Measurements from ENCODE around the gene COPA. TPM values are rescaled to one million over a fixed set of nuclear protein-coding genes. Genes with fewer than 3 reads are reported as not detected.

Gene COPA
- total RNA-seq, 1 experiment from 2014 or later, result 155 TPM

DNA sequence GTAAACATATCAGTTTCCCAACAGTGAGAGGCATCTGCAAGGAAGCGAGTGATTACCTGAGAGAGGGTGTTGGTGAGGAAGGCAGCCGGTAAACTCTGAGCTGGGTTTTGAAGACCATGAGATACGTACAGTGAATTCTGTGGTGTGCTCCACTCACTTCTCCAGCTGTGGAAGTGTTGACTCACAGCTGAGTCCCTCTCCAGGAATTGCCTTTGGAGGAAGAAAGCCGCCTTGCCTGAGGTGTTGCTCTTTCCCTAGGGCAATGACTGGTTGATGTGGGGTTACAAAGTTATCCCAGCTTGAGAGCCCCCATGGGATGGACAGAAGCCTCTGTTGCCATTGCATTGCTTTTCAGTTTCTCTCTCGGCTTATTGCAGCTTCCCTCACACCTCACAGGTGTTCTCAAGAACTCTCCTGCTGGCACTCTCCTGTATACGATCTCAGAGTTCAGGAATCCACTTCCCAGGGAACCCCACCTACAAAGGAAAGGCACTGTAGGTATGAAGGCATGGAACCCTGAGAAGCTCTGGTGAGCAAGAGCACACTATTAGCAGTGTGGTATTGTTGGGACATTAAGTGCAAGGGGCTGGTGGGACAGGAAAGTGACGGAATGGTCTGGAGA lies 34.6 kb upstream of the COPA start:
- Mint-ChIP-seq H3K27ac (ENCODE audit: unreplicated experiment) (no peak overlapping the region), H3K36me3 (ENCODE audit: insufficient read depth, unreplicated experiment) (no peaks in the 10 kb centered on the region), H3K4me1 (ENCODE audit: low read depth, unreplicated experiment) (peaks cover 13% of the 10 kb centered on the region), H3K27me3 (ENCODE audit: insufficient read depth, unreplicated experiment) (peaks cover 9% of the 10 kb centered on the region), H3K4me3 (ENCODE audit: unreplicated experiment) (no peak overlapping the region), H3K9me3 (ENCODE audit: unreplicated experiment) (no peaks in the 10 kb centered on the region)
- Histone ChIP-seq H3K9me3 (no peaks in the 10 kb centered on the region), H3K36me3 (ENCODE audit: control insufficient read depth, insufficient read depth, low read length) (no peaks in the 10 kb centered on the region), H3K4me1 (no peaks in the 10 kb centered on the region), H3K27me3 (replicated peaks; ENCODE audit: control insufficient read depth, insufficient read depth, low read length) (no peaks in the 10 kb centered on the region), H3K4me3 (ENCODE audit: low read depth, low read length) (no peak overlapping the region)
- TF ChIP-seq, protein P1, sequence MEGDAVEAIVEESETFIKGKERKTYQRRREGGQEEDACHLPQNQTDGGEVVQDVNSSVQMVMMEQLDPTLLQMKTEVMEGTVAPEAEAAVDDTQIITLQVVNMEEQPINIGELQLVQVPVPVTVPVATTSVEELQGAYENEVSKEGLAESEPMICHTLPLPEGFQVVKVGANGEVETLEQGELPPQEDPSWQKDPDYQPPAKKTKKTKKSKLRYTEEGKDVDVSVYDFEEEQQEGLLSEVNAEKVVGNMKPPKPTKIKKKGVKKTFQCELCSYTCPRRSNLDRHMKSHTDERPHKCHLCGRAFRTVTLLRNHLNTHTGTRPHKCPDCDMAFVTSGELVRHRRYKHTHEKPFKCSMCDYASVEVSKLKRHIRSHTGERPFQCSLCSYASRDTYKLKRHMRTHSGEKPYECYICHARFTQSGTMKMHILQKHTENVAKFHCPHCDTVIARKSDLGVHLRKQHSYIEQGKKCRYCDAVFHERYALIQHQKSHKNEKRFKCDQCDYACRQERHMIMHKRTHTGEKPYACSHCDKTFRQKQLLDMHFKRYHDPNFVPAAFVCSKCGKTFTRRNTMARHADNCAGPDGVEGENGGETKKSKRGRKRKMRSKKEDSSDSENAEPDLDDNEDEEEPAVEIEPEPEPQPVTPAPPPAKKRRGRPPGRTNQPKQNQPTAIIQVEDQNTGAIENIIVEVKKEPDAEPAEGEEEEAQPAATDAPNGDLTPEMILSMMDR (IDR thresholded peaks at IDR 0.05; ENCODE audit: insufficient read depth in 1 of 2, low read depth in 1 of 2, low read length in 1 of 2, severe bottlenecking in 1 of 2, unreplicated experiment in 1 of 2), result no peak
- POLR2A ChIA-PET, result no interaction called here
- BruUV-seq (replicated peaks), result no TSS peak
- CTCF ChIA-PET, result interaction anchor here (0.6 to 2.4 kb wide), 6 partner anchors 17 to 230 kb away, joined by 4 to 24 read pairs (median 4); no protein-coding TSS in a partner anchor
- intact Hi-C loops (cut with micrococcal nuclease; ENCODE audit: unreplicated experiment), result loop anchor here (10.0 kb wide), 1 partner anchor 83 kb away; no protein-coding TSS in a partner anchor
- DNase-seq, result no peak

DNA sequence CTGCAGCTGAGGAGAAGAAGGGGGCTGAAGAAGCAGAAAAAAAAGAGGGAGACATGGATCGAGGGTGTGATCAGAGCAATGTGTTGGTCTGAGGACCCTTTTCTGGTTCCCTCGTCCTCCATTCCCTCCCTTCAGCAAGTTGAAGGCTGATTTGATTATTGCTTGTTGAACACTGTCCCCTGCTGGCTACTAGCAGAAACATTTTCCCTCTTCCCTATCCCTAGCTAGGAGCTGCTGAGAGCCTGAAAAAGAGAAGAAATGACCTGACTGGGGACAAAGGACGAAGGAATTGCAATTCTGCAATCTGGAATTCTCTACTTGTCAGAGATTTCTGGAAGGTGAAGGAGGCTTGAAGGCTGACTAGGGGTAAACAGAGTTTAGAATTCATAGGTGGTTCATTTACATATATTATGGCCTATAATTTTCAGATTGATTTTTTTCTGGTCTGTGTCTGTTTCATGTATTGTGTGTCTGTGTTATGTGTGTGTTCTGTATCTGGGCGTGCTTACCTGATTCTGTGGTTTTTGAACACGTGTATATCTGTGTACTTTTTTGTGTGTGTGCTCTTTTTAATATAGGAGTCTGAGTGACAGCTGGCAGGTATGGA lies 33.6 kb upstream of the COPA start:
- BruUV-seq (replicated peaks), result no TSS peak
- Histone ChIP-seq H3K9me3 (no peaks in the 10 kb centered on the region), H3K27me3 (replicated peaks; ENCODE audit: control insufficient read depth, insufficient read depth, low read length) (no peaks in the 10 kb centered on the region), H3K36me3 (ENCODE audit: control insufficient read depth, insufficient read depth, low read length) (no peaks in the 10 kb centered on the region), H3K4me1 (no peaks in the 10 kb centered on the region), H3K4me3 (ENCODE audit: low read depth, low read length) (no peak overlapping the region)
- no peak overlapping the region for H3K4me3 Mint-ChIP-seq (ENCODE audit: unreplicated experiment)
- H3K27me3 Mint-ChIP-seq (ENCODE audit: insufficient read depth, unreplicated experiment), result peaks cover 6% of the 10 kb centered on the region
- DNase-seq, result peak; percentile 51 to 62
- no peaks in the 10 kb centered on the region for H3K36me3 Mint-ChIP-seq (ENCODE audit: insufficient read depth, unreplicated experiment)
- intact Hi-C loops (cut with micrococcal nuclease; ENCODE audit: unreplicated experiment), result loop anchor here (1.0 to 10.0 kb wide), 4 partner anchors 22 to 275 kb away; no protein-coding TSS in a partner anchor
- CTCF ChIA-PET, result interaction anchor here (0.6 to 2.4 kb wide), 15 partner anchors 11 to 291 kb away, joined by 3 to 24 read pairs (median 5); no protein-coding TSS in a partner anchor
- no peaks in the 10 kb centered on the region for H3K9me3 Mint-ChIP-seq (ENCODE audit: unreplicated experiment)
- no peak overlapping the region for H3K27ac Mint-ChIP-seq (ENCODE audit: unreplicated experiment)
- H3K4me1 Mint-ChIP-seq (ENCODE audit: low read depth, unreplicated experiment), result peaks cover 13% of the 10 kb centered on the region
- POLR2A ChIA-PET, result no interaction called here
- TF ChIP-seq, protein P1 (IDR thresholded peaks at IDR 0.05; ENCODE audit: insufficient read depth in 1 of 2, low read depth in 1 of 2, low read length in 1 of 2, severe bottlenecking in 1 of 2, unreplicated experiment in 1 of 2), result peak; percentile 67 to 91

DNA sequence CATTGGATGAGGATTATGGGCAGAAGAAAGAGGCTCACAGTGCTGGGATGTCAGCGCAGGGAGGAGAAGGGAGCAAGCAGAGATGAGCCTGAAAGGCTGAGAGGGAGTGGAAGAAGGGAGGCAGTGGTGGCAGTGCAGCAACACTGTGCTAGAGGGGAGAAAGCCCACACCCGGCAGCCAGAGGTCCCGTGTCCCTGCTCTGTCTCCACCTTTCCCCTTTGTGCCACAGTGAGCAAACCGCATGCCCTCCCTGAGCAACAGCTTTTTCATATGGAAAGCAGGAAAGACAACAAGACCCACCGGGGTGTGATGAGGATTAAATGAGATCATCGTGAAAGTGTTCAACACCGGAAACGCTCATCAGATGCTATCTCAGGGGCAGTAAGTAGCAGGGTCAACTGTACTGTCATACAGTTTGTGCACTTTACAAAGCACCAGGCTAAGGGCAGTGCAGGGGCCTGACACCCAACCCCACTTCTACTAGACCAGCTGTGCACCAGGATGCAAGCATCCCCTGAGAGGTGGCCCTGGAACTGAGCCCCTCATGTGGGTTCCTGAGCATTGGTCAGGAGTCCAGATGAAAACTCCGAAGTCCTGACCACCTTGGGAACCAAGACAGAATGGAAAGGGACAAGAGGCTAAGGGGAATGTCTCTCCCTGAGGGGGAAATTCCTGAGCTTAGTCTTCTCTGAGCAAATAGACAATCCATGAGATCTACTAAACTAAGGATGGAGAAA lies 32.9 kb upstream of the COPA start:
- H3K27me3 ChIP-seq (replicated peaks; ENCODE audit: control insufficient read depth, insufficient read depth, low read length), result no peaks in the 10 kb centered on the region
- Mint-ChIP-seq H3K4me3 (ENCODE audit: unreplicated experiment) (no peak overlapping the region), H3K27ac (ENCODE audit: unreplicated experiment) (no peak overlapping the region), H3K4me1 (ENCODE audit: low read depth, unreplicated experiment) (peaks cover 13% of the 10 kb centered on the region), H3K27me3 (ENCODE audit: insufficient read depth, unreplicated experiment) (peaks cover 6% of the 10 kb centered on the region), H3K9me3 (ENCODE audit: unreplicated experiment) (no peaks in the 10 kb centered on the region), H3K36me3 (ENCODE audit: insufficient read depth, unreplicated experiment) (no peaks in the 10 kb centered on the region)
- H3K4me3 ChIP-seq (ENCODE audit: low read depth, low read length), result no peak overlapping the region
- CTCF ChIA-PET, result interaction anchor here (0.9 to 2.4 kb wide), 13 partner anchors 12 to 290 kb away, joined by 3 to 24 read pairs (median 7); no protein-coding TSS in a partner anchor
- no peak for DNase-seq
- no peaks in the 10 kb centered on the region for H3K4me1 ChIP-seq
- H3K9me3 ChIP-seq, result no peaks in the 10 kb centered on the region
- intact Hi-C loops (cut with micrococcal nuclease; ENCODE audit: unreplicated experiment), result loop anchor here (1.0 to 10.0 kb wide), 4 partner anchors 22 to 275 kb away; no protein-coding TSS in a partner anchor
- H3K36me3 ChIP-seq (ENCODE audit: control insufficient read depth, insufficient read depth, low read length), result no peaks in the 10 kb centered on the region
- TF ChIP-seq, protein P1 (IDR thresholded peaks at IDR 0.05; ENCODE audit: insufficient read depth in 1 of 2, low read depth in 1 of 2, low read length in 1 of 2, severe bottlenecking in 1 of 2, unreplicated experiment in 1 of 2), result no peak
- BruUV-seq (replicated peaks), result no TSS peak
- POLR2A ChIA-PET, result no interaction called here

Measured in Caco-2 (cell line).